ENCODE results near the gene EVPL.

- TF ChIP-seq CTCF (IDR thresholded peaks at IDR 0.05) (no peak), POLR2A (IDR thresholded peaks at IDR 0.05) (no peak)
Observed at GRCh38 chr17:76022285-76022684, 4.8 kb downstream of the EVPL start.

All from thyroid gland (tissue), 4 donors.